Ovary (tissue), 3 donors: ENCODE results near the gene KLF1.

Experiments used
- CTCF ChIP-seq, 3 donors: fragments of 450-650 bp in 2 of 3; fragments of 200-600 bp in 1 of 3; IDR thresholded peaks; one replicate each; pipeline versions ENCODE4 v1.5.1 to v1.8.0; 2016 to 2022; ENCODE audit warnings: antibody characterized with exemption in 3 of 3, mild to moderate bottlenecking in 1 of 3
- EP300 ChIP-seq: sonication (generic); formaldehyde crosslinking; IDR thresholded peaks from one replicate; pipeline ENCODE4 v1.6.1; 2017; ENCODE audit warnings: antibody characterized with exemption
- POLR2A ChIP-seq: fragments of 450-650 bp; IDR thresholded peaks from one replicate; pipeline ENCODE4 v1.6.1; 2017; ENCODE audit warnings: antibody characterized with exemption, mild to moderate bottlenecking, moderate library complexity
- donor health status: DM: no; HTN: no; CAD: no.

DNA sequence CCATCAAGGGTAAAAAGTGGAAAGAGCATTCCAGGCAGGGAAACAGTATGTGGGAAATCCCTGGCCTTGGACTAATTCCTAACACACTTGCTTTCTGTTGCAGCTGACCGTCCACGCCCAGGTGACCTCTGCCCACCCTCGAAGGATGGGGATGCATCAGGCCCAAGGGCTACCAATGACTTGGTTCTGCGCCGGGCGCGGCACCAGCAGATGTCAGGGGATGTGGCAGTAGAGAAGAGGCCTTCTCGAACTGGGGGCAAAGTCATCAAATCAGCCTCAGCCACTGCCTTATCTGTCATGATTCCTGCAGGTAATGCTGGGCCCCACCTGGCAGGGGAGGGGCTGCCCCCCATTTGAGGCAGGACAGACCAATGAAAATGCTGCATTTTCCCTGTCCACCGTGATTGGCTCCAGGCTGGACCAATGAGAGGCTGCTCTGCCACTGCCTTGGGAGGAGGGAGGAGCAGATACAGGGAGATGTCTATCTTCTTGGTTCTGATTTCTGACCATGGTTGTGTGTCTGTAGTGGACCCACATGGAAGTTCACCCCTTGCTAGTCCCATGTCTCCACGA lies 18.4 kb downstream of the KLF1 start:
- TF ChIP-seq CTCF (IDR thresholded peaks at IDR 0.05) (no peak), POLR2A (no peak), EP300 (no peak)
